GM18873 (cell line): Measurements from ENCODE around the gene IMPDH1.

Experiments
- ATAC-seq: cut with Tn5 transposase; IDR thresholded peaks from one replicate; pipeline ENCODE4 v1.9.1; 2021; ENCODE audit warnings: mild to moderate bottlenecking, moderate library complexity, moderate number of reproducible peaks; ENCODE audit not compliant: unreplicated experiment, low FRiP score

Gene IMPDH1

GRCh38 chr7:128406314-128407232 lies 3.2 kb downstream of the IMPDH1 start:
- no peak for ATAC-seq

DNA sequence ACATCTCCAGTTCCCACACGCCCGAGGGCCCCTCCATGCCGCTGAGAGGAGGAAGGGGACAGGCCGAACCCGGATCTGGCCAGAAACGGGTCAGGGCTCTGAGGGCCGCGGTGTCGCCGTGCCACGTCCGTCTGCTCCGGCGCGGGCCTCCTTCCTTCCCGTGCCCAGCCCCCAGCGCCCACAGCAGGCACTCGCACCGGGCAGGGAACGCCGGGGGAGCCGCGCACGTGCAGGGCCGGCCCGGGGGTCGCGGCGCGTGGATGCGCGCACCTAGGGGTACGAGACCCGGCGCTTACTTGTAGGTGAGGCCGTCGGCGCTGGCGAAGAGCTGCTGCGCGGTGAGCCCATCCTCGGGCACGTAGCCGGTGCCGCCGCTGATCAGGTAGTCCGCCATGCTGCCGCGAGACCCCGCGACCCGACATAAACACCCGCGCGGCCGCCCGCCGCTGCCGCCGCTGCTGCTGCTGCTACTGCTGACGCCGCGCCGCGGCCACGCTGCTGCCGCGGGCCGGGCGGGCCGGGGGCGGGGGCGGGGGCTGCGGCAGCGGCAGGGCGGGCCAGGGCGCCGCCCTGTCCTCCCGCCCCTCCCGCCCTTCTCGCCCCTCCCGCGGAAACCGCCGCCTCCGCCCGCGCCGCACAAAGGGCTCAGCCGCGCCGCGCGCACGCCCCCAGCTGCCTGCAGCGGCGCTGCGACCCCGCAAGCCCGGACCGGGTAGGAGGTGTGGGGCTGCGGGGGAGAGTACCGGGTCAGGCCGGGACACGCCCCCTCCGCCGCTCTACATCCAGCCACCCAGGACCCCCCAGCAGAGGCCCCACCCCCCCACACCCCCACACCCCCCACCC lies 4.1 kb downstream of the IMPDH1 start:
- ATAC-seq = no peak

DNA sequence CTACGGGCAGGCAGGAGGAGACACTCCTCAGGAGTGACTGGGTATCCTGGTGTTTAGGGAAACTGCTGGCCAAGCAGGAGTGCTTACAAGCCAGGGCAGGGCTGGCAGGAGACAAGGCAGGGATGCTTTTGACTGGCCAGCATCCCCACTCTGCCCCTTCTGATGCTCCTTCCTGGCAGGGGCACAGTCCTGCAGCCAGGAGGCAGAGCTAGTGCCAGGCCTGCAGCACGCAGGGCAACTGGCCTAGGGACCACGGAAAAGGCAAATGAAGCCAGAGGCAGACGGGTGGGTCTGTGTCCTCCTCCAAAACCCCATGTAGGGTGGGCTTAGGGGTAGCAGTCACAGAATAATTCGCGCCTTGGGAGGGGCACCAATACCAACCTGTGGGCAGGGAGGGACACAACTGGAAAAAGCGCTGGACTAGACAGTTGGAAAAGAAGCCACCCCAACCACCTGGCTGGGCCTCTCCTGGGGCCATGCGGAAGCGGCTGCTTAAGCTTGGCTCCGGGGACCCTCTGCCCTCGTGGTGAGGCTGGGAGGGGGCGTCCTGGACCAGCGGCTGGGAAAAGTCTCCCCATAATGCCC lies 4.8 kb downstream of the IMPDH1 start:
- ATAC-seq = no peak

DNA sequence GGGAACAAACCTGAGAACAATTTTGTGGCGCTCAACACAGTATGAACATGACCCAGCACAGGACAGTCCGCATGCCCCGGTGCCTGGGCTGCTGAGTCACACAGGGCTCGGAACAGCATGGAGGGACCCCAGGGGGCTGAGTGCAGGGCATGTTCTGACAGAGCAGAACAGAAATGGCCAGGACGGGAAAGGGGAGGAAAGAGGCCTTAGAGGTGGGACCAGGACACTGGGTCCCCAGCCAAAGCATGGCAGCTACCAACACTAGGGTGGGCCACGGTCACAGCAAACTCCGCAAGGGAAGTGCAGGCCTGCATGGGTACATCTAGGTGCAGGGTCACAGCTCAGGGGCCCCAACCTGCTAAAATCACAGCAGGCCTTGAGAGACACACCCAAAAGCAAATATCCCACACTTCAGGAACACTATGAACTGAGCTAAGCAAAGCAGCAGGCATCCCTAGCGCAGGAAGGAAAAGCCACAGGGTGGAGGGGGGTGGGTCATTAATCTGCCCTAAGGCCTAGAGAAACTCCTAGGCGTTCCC lies 5.6 kb downstream of the IMPDH1 start:
- ATAC-seq = no peak

GRCh38 chr7:128403676-128404075 lies 6.1 kb downstream of the IMPDH1 start:
- ATAC-seq = no peak

DNA sequence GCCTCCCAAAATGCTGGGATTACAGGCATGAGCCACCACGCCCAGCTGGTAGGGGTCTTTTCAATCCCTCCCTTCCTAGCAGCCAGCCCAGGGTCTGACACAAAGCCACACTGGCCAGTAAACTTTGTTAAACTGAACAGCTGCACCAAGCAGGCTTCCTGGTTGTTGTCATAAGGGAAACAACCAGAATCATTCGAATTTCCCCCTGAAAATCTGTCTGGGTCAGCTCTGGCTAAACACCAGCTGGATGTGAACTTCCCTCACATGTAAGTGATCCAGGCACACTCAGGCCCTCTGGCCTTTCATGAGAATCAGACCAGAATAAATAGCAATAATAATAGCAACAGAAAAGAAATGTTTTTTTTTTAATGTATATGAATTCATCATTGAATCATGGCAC lies 7.4 kb downstream of the IMPDH1 start:
- ATAC-seq = no peak

DNA sequence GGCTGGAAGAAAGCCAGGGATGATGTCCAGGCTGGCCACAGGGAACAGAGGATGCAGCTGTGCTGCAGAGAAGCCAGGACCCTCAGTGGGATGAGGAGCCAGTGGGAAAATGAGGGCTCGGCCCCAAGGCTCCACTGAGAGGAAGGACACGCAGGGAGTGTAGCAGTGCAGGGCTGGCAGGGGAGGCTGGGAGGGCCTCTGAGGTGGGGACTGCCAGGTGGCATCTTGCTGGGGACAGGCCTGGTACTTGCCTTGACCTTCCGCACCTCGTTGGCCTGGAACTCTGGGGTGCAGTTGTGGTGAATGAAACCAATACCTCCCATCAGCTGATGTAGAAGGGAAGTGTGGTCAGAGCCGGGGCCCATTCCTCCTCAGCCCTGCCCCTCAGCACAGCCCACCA lies 9.2 kb downstream of the IMPDH1 start:
- no peak for ATAC-seq

DNA sequence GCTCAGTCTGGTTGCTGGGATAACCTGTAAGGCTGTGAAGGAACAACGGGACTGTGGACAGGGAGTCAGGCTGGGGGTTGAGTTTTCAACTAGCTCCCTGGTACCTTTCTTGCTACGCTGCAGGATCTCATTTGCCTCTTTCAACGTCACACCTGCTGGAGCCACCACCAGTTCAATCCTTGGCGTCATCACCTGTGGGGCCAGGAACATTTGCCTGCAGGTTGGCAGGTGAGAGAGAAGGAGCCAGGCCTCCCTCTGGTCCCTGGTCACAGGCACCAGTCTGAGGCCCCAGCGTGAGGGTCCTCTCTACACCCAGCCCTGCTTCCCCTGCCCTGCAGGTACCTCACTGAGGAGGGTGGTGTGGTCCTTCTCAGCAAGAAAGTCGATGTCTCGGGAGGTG lies 9.8 kb downstream of the IMPDH1 start:
- no peak for ATAC-seq

DNA sequence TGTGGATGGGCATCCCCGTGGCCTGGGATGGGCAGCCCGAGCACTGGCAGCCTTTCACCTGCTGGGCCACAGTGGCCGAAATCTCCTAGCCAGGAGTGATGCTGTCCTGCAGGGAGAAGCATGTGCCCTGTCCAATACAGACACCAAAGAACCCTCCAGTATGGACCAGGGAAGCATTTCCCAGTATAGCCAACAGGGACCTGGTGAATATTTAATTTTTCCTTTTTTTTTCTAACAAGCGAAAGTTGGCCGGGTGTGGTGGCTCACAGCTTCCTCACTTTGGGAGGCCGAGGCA lies 11.0 kb downstream of the IMPDH1 start:
- ATAC-seq = no peak

- ATAC-seq = no peak
Measured at GRCh38 chr7:128398016-128398840, 11.6 kb downstream of the IMPDH1 start.

- ATAC-seq = no peak
Measured at GRCh38 chr7:128396357-128396756, 13.4 kb downstream of the IMPDH1 start.

DNA sequence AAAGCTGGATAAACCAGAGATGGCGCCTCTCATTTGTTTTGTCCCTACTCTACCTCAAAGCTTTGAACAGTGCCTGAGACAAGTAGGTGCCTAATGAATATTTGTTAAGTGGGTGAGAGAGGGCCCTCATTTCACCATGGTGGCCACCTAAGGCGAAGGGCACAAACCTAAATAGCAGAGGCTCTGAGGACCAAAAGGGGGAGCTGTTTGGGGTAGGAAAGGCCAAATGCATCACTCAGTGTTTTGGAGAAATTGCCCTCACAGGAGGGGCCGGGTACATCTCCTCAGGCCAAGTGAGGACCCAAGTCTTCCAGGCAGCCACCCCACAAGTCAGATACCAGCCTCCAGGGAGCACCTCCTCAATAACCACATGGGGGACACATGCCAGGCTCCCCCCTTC lies 14.0 kb downstream of the IMPDH1 start:
- no peak for ATAC-seq

DNA sequence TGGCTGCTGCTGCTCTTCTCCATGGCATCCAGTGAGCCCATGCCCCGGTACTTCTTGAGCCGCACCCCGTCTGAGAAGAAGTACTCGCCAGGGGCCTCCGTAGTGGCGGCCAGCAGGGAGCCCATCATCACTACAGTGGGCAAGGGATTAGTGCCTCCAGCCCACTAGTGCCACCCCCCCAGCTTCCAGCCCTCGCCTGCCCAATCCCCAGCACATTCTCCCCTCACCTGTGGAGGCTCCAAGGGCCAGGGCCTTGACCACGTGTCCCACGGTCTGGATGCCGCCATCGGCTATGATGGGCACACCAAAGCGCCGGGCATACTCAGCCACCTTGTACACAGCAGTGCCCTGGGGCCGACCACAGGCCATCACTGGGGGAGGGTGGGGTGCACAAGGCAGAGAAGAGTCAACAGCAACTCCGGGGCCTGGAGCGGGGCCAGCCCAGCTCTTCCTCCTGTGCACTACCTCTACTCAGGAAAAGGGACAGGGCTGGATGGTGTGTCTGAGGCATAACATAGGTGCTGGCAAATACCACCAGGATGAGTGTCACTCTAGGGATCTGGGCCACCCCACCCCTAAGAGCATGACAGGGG lies 14.8 kb downstream of the IMPDH1 start:
- ATAC-seq = no peak

- no peak for ATAC-seq
Measured at GRCh38 chr7:128393526-128394330, 16.1 kb downstream of the IMPDH1 start.

- ATAC-seq = no peak
Measured at GRCh38 chr7:128392446-128393327, 17.1 kb downstream of the IMPDH1 start.

DNA sequence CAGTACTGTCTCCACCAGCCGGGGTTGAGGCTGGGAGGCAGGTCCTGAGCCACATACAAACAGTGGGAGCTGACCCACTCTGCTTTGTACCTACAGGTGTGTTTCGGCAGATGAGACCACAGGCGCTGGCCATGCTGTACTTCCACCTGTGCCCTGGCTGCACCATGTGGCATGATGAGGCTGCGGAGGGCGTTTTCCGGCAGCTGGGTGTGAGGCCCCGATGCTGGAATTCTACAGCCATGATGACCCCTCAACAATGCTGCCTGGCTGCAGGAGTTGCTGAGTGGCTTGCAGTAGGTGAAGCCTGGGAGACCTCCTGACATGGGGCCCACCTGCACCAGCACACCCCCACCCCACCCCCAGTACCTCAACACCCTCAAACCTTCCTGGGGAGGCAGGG lies 18.0 kb downstream of the IMPDH1 start:
- no peak for ATAC-seq

- no peak for ATAC-seq
Measured at GRCh38 chr7:128390871-128391565, 18.8 kb downstream of the IMPDH1 start.
